ENCODE results near the gene MYLK2. TPM values are rescaled to one million over a fixed set of nuclear protein-coding genes. Genes with fewer than 3 reads are reported as not detected.

MYLK2 gene
- total RNA-seq, 3 donors from 2014 or later (not counting 1 experiment from before 2014, with no cell fraction given), result 0.12 TPM; not detected in 2

GRCh38 chr20:31841928-31842327 is 22.8 kb downstream of the MYLK2 start:
- no peak overlapping the region for H3K27ac Mint-ChIP-seq
- H3K27me3 ChIP-seq (ENCODE audit: control insufficient read depth, insufficient read depth, low read length), result peaks cover 5% of the 10 kb centered on the region
- TF ChIP-seq CTCF (IDR thresholded peaks at IDR 0.05), result no peak
- H3K9me3 ChIP-seq (ENCODE audit: control insufficient read depth, insufficient read depth, low read length), result no peaks in the 10 kb centered on the region
- H3K4me1 ChIP-seq (ENCODE audit: control insufficient read depth, insufficient read depth, low read length), result peaks cover 18% of the 10 kb centered on the region
- no peak overlapping the region for H3K27ac ChIP-seq (ENCODE audit: low read length)
- H3K27me3 Mint-ChIP-seq (ENCODE audit: low read depth in 2 of 2), result no peaks in the 10 kb centered on the region
- no peaks in the 10 kb centered on the region for H3K36me3 Mint-ChIP-seq
- no peak for ATAC-seq
- no peak overlapping the region for H3K4me3 Mint-ChIP-seq
- H3K36me3 ChIP-seq (ENCODE audit: control insufficient read depth, insufficient read depth, low read length), result no peaks in the 10 kb centered on the region
- no peak for DNase-seq
- H3K9me3 Mint-ChIP-seq, result no peaks in the 10 kb centered on the region
- no peak overlapping the region for H3K4me3 ChIP-seq (ENCODE audit: low read length)
- H3K4me1 Mint-ChIP-seq, result no peaks in the 10 kb centered on the region
- intact Hi-C loops (cut with micrococcal nuclease), result no loop called here
- WGBS (ENCODE audit: insufficient coverage), result 82% methylated on average over 8 of the region's 8 CpGs

GRCh38 chr20:31842471-31843157 is 23.5 kb downstream of the MYLK2 start:
- peaks cover 11% of the 10 kb centered on the region for H3K4me1 ChIP-seq (ENCODE audit: control insufficient read depth, insufficient read depth, low read length)
- ATAC-seq (no peak), DNase-seq (no peak)
- H3K9me3 ChIP-seq (ENCODE audit: control insufficient read depth, insufficient read depth, low read length), result no peaks in the 10 kb centered on the region
- intact Hi-C loops (cut with micrococcal nuclease), result no loop called here
- H3K27ac Mint-ChIP-seq, result no peak overlapping the region
- H3K27ac ChIP-seq (ENCODE audit: low read length), result no peak overlapping the region
- no peaks in the 10 kb centered on the region for H3K9me3 Mint-ChIP-seq
- H3K27me3 ChIP-seq (ENCODE audit: control insufficient read depth, insufficient read depth, low read length), result peaks cover 5% of the 10 kb centered on the region
- no peaks in the 10 kb centered on the region for H3K27me3 Mint-ChIP-seq (ENCODE audit: low read depth in 2 of 2)
- H3K4me3 ChIP-seq (ENCODE audit: low read length), result no peak overlapping the region
- no peaks in the 10 kb centered on the region for H3K4me1 Mint-ChIP-seq
- 75% methylated on average over 12 of the region's 12 CpGs for WGBS (ENCODE audit: insufficient coverage)
- no peak for TF ChIP-seq CTCF (IDR thresholded peaks at IDR 0.05)
- H3K4me3 Mint-ChIP-seq, result no peak overlapping the region
- no peaks in the 10 kb centered on the region for H3K36me3 ChIP-seq (ENCODE audit: control insufficient read depth, insufficient read depth, low read length)
- no peaks in the 10 kb centered on the region for H3K36me3 Mint-ChIP-seq

- H3K4me1 Mint-ChIP-seq, result no peaks in the 10 kb centered on the region
- ATAC-seq, result no peak
- Histone ChIP-seq H3K27ac (ENCODE audit: low read length) (no peak overlapping the region), H3K27me3 (ENCODE audit: control insufficient read depth, insufficient read depth, low read length) (peaks cover 1% of the 10 kb centered on the region), H3K4me1 (ENCODE audit: control insufficient read depth, insufficient read depth, low read length) (peaks cover 4% of the 10 kb centered on the region), H3K9me3 (ENCODE audit: control insufficient read depth, insufficient read depth, low read length) (no peaks in the 10 kb centered on the region), H3K4me3 (ENCODE audit: low read length) (no peak overlapping the region), H3K36me3 (ENCODE audit: control insufficient read depth, insufficient read depth, low read length) (no peaks in the 10 kb centered on the region)
- TF ChIP-seq CTCF (IDR thresholded peaks at IDR 0.05), result no peak
- H3K36me3 Mint-ChIP-seq, result no peaks in the 10 kb centered on the region
- WGBS (ENCODE audit: insufficient coverage), result 93% methylated on average over 6 of the region's 6 CpGs
- H3K27me3 Mint-ChIP-seq (ENCODE audit: low read depth in 2 of 2), result no peaks in the 10 kb centered on the region
- no peak for DNase-seq
- no peaks in the 10 kb centered on the region for H3K9me3 Mint-ChIP-seq
- H3K27ac Mint-ChIP-seq, result no peak overlapping the region
- no peak overlapping the region for H3K4me3 Mint-ChIP-seq
- intact Hi-C loops (cut with micrococcal nuclease), result no loop called here
These were observed 24.1 kb downstream of the MYLK2 start for GRCh38 chr20:31843288-31843687.

- Histone ChIP-seq H3K27me3 (ENCODE audit: control insufficient read depth, insufficient read depth, low read length) (no peaks in the 10 kb centered on the region), H3K36me3 (ENCODE audit: control insufficient read depth, insufficient read depth, low read length) (no peaks in the 10 kb centered on the region), H3K4me1 (ENCODE audit: control insufficient read depth, insufficient read depth, low read length) (peaks cover 4% of the 10 kb centered on the region), H3K4me3 (ENCODE audit: low read length) (no peak overlapping the region), H3K9me3 (ENCODE audit: control insufficient read depth, insufficient read depth, low read length) (no peaks in the 10 kb centered on the region), H3K27ac (ENCODE audit: low read length) (no peak overlapping the region)
- WGBS (ENCODE audit: insufficient coverage), result 93% methylated on average over 5 of the region's 5 CpGs
- Mint-ChIP-seq H3K27me3 (ENCODE audit: low read depth in 2 of 2) (no peaks in the 10 kb centered on the region), H3K36me3 (no peaks in the 10 kb centered on the region), H3K4me1 (no peaks in the 10 kb centered on the region), H3K4me3 (no peak overlapping the region), H3K27ac (no peak overlapping the region), H3K9me3 (no peaks in the 10 kb centered on the region)
- intact Hi-C loops (cut with micrococcal nuclease), result no loop called here
- ATAC-seq, result no peak
- no peak for TF ChIP-seq CTCF (IDR thresholded peaks at IDR 0.05)
- no peak for DNase-seq
These were observed 24.7 kb downstream of the MYLK2 start for GRCh38 chr20:31843881-31844280.

All from natural killer cell (primary cell).